Prostate gland (tissue), 2 donors: ENCODE data around the gene DDX41. TPM values are rescaled to one million over a fixed set of nuclear protein-coding genes. Genes with fewer than 3 reads are reported as not detected.

ENCODE experiments used
- DNase-seq: peaks from one replicate; pipeline ENCODE4 v3.0.0-alpha.2; 2019; ENCODE audit warnings: low spot score
- H3K27ac ChIP-seq, 2 donors: fragments of 200-600 bp; sonication (generic); 2 replicates each; pipeline ENCODE4 v1.5.1; 2017 to 2019
- H3K27me3 ChIP-seq: fragments of 200-600 bp; sonication (generic); replicated peaks from 2 replicates; pipeline ENCODE4 v1.5.1; 2019; ENCODE audit not compliant: insufficient read depth
- H3K36me3 ChIP-seq, 2 donors: fragments of 200-600 bp; sonication (generic); 1 replicate in 1 of 2; 2 replicates in 1 of 2; pipeline versions ENCODE4 v1.5.1 to v1.8.1; 2017 to 2019
- H3K4me1 ChIP-seq: fragments of 200-600 bp; sonication (generic); replicated peaks from 2 replicates; pipeline ENCODE4 v1.5.1; 2019
- H3K4me3 ChIP-seq, 2 donors: fragments of 200-600 bp; sonication (generic); 2 replicates each; pipeline ENCODE4 v1.5.1; 2017 to 2019
- H3K9me3 ChIP-seq: fragments of 200-600 bp; sonication (generic); 2 replicates; pipeline ENCODE4 v1.5.1; 2017
- CTCF ChIP-seq, 4 experiments: fragments of 200-600 bp in 2 of 4; fragments of 450-650 bp in 2 of 4; sonication (generic) in 2 of 4; IDR thresholded peaks; 1 replicate in 3 of 4; 2 replicates in 1 of 4; pipeline ENCODE4 v1.5.1; 2016 to 2019; ENCODE audit warnings: antibody characterized with exemption in 4 of 4, mild to moderate bottlenecking in 2 of 4, moderate library complexity in 2 of 4
- POLR2A ChIP-seq: fragments of 450-650 bp; IDR thresholded peaks from one replicate; pipeline ENCODE4 v1.6.1; 2016; ENCODE audit warnings: antibody characterized with exemption, mild to moderate bottlenecking
- POLR2AphosphoS5 ChIP-seq: sonication (generic); formaldehyde crosslinking; IDR thresholded peaks from one replicate; pipeline ENCODE4 v1.6.1; 2017; ENCODE audit warnings: antibody characterized with exemption
- WGBS: methylation state at CpG from one replicate; pipeline ENCODE4 v1.1.5; 2018; 5-methylcytosine and 5-hydroxymethylcytosine counted together
- intact Hi-C: fragments of 100-400 bp; cut with DNase I; formaldehyde crosslinking; loops from one replicate; pipeline ENCODE4 v1.14.2; 2022
- total RNA-seq, 2 donors: library from RNA; depleted of rRNA; stranded (reverse); fragments of >200 nt; gene quantifications; one replicate each; pipeline ENCODE4 v1.1.0, GENCODE V29; 2016

Gene DDX41
- total RNA-seq, 2 donors from 2014 or later, result 126 to 139 TPM

DNA sequence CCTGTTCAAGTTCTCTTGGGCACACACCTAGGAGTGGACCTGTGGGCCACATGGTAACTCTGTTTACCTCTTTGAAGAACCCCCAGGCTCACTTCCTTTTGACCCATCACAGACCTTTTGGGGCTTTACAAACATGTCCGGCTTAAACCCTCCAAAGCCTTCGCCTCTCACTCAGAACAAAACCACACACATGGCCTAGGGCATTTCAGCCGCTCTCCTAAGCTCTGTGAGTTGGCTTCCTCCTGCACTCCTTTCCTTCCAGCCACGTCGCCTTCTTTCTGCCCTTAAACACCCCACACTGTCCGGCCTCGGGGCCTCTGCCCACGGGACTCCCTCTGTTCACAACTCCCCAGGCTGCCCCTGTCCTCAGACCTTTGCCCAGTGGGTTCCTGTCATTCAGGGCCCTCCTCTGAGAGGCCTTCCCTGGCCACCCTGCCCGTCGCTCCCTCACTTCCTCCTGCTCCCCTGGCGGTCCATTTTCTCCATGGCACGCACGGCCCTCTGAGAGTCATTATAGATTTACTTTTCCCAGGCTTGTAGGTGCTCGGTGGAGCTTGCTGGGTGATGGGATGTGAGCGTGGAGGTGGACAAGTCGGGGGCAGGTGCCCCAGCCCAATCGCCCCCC, 9.1 kb downstream of the DDX41 start:
- no peaks in the 10 kb centered on the region for H3K4me1 ChIP-seq
- TF ChIP-seq CTCF (IDR thresholded peaks at IDR 0.05), result no peak
- no peak for TF ChIP-seq POLR2A
- TF ChIP-seq POLR2AphosphoS5, result no peak
- no peaks in the 10 kb centered on the region for H3K9me3 ChIP-seq
- DNase-seq, result no peak
- peaks cover 5 to 7% of the 10 kb centered on the region in 2 donors for H3K36me3 ChIP-seq
- no peak overlapping the region for H3K27ac ChIP-seq
- no peak overlapping the region for H3K4me3 ChIP-seq
- no peaks in the 10 kb centered on the region for H3K27me3 ChIP-seq
- intact Hi-C loops, result no loop called here
- 92% methylated on average over 17 of the region's 17 CpGs for WGBS

- Histone ChIP-seq H3K27ac (no peak overlapping the region), H3K9me3 (no peaks in the 10 kb centered on the region), H3K4me1 (no peaks in the 10 kb centered on the region), H3K27me3 (no peaks in the 10 kb centered on the region), H3K36me3 (peaks cover 5 to 6% of the 10 kb centered on the region in 2 donors), H3K4me3 (no peak overlapping the region)
- no peak for DNase-seq
- 82% methylated on average over 9 of the region's 9 CpGs for WGBS
- TF ChIP-seq POLR2A, result no peak
- no peak for TF ChIP-seq CTCF (IDR thresholded peaks at IDR 0.05)
- TF ChIP-seq POLR2AphosphoS5, result no peak
- intact Hi-C loops, result no loop called here
Observed at GRCh38 chr5:177507165-177507564, 9.6 kb downstream of the DDX41 start.

DNA sequence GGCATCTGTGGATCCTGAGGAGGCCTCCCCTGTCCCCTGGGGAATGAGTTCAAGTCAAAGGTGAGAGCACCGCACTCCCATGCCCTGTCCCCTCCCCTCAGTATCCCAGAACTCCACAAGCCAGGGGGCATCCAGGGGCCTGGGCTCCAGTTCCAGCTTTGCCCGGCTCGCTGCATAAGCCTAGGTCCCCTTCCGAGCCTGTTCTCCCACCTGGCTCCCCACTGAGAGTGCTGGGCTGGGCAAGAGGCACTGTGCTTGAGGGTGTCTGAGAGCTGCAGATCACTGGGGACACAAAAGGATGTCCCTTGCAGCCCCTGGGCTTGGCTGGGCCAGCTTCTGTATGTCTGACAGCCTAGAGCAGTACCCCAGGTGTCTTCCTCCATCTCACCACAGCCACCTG, 11.7 kb downstream of the DDX41 start:
- H3K9me3 ChIP-seq, result no peaks in the 10 kb centered on the region
- no peaks in the 10 kb centered on the region for H3K4me1 ChIP-seq
- intact Hi-C loops, result no loop called here
- WGBS, result 85% methylated on average over 4 of the region's 4 CpGs
- H3K27me3 ChIP-seq, result no peaks in the 10 kb centered on the region
- H3K27ac ChIP-seq, result no peak overlapping the region
- H3K36me3 ChIP-seq, result no peaks in the 10 kb centered on the region
- H3K4me3 ChIP-seq, result no peak overlapping the region
- no peak for DNase-seq
- TF ChIP-seq POLR2AphosphoS5 (no peak), POLR2A (no peak), CTCF (IDR thresholded peaks at IDR 0.05) (no peak)

GRCh38 chr5:177504086-177505056, 12.4 kb downstream of the DDX41 start:
- Histone ChIP-seq H3K36me3 (no peaks in the 10 kb centered on the region), H3K9me3 (no peaks in the 10 kb centered on the region), H3K27me3 (no peaks in the 10 kb centered on the region), H3K4me3 (no peak overlapping the region), H3K27ac (no peak overlapping the region), H3K4me1 (no peaks in the 10 kb centered on the region)
- TF ChIP-seq POLR2A (no peak), CTCF (IDR thresholded peaks at IDR 0.05) (no peak), POLR2AphosphoS5 (no peak)
- no peak for DNase-seq
- intact Hi-C loops, result loop anchor here (5.0 kb wide), 1 partner anchor 112 kb away; no protein-coding TSS in a partner anchor
- 84% methylated on average over 42 of the region's 47 CpGs for WGBS
